Measurements from ENCODE around the gene PORCN.
"Not testable (repeated sequence)": the region's sequence is repeated elsewhere in the genome, so short reads cannot be mapped to it uniquely, and the experiment has no call there.

Gene PORCN

GRCh38 chrX:48548871-48549270 is 40.1 kb downstream of the PORCN start:
- no peak overlapping the region for H3K4me3 ChIP-seq (ENCODE audit: low read depth, low read length)
- no peak for DNase-seq (ENCODE audit: low read depth)
- no peak for TF ChIP-seq CTCF (IDR thresholded peaks at IDR 0.05; ENCODE audit: insufficient read depth, low read depth, low read length, missing control alignments)

- not testable (repeated sequence) for H3K4me3 ChIP-seq (ENCODE audit: low read depth, low read length); DNase-seq (ENCODE audit: low read depth)
Observed at GRCh38 chrX:48555731-48556325, 47.0 kb downstream of the PORCN start.

GRCh38 chrX:48558271-48558670 is 49.5 kb downstream of the PORCN start:
- no peak overlapping the region for H3K4me3 ChIP-seq (ENCODE audit: low read depth, low read length)
- no peak for DNase-seq (ENCODE audit: low read depth)
- TF ChIP-seq CTCF (IDR thresholded peaks at IDR 0.05; ENCODE audit: insufficient read depth, low read depth, low read length, missing control alignments), result no peak

DNA sequence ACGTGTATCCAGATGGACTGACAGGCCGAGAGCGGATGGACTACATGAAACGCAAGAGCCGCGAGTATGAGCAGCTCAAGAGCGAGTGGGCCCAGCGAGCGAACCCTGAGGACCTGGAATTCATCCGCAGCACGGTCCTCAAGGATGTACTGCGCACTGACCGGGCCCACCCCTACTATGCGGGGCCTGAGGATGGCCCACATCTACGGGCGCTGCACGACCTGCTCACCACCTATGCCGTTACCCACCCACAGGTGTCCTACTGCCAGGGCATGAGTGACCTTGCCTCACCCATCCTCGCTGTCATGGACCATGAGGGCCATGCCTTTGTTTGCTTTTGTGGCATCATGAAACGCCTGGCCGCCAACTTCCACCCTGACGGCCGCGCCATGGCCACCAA is 50.8 kb downstream of the PORCN start:
- H3K4me3 ChIP-seq (ENCODE audit: low read depth, low read length), result no peak overlapping the region
- no peak for TF ChIP-seq CTCF (IDR thresholded peaks at IDR 0.05; ENCODE audit: insufficient read depth, low read depth, low read length, missing control alignments)
- DNase-seq (ENCODE audit: low read depth), result no peak

GRCh38 chrX:48560056-48560455 is 51.3 kb downstream of the PORCN start:
- H3K4me3 ChIP-seq (ENCODE audit: low read depth, low read length), result no peak overlapping the region
- TF ChIP-seq CTCF (IDR thresholded peaks at IDR 0.05; ENCODE audit: insufficient read depth, low read depth, low read length, missing control alignments), result no peak
- DNase-seq (ENCODE audit: low read depth), result no peak

DNA sequence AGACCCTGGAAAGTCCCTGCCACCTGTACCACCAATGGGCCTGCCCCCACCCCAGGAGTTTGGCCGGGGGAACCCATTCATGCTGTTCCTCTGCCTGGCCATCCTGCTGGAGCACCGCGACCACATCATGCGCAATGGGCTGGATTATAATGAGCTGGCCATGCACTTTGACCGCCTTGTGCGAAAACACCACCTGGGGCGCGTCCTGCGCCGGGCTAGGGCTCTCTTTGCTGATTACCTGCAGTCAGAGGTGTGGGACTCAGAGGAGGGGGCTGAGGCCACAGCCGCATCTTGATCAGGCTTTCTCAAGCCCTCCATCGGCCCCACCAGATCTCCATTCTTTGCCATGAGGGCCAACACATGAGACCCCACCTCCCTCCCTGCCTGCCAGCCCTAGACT is 51.9 kb downstream of the PORCN start:
- H3K4me3 ChIP-seq (ENCODE audit: low read depth, low read length), result no peak overlapping the region
- no peak for DNase-seq (ENCODE audit: low read depth)
- no peak for TF ChIP-seq CTCF (IDR thresholded peaks at IDR 0.05; ENCODE audit: insufficient read depth, low read depth, low read length, missing control alignments)

GRCh38 chrX:48569958-48570357 is 61.2 kb downstream of the PORCN start:
- DNase-seq (ENCODE audit: low read depth), result peak; percentile 83
- no peak overlapping the region for H3K4me3 ChIP-seq (ENCODE audit: low read depth, low read length)
- TF ChIP-seq CTCF (IDR thresholded peaks at IDR 0.05; ENCODE audit: insufficient read depth, low read depth, low read length, missing control alignments), result no peak
